ENCODE measurements around the gene PRRX2.
"Not testable (repeated sequence)": the region's sequence is repeated elsewhere in the genome, so short reads cannot be mapped to it uniquely, and the experiment has no call there.

PRRX2 gene

DNA sequence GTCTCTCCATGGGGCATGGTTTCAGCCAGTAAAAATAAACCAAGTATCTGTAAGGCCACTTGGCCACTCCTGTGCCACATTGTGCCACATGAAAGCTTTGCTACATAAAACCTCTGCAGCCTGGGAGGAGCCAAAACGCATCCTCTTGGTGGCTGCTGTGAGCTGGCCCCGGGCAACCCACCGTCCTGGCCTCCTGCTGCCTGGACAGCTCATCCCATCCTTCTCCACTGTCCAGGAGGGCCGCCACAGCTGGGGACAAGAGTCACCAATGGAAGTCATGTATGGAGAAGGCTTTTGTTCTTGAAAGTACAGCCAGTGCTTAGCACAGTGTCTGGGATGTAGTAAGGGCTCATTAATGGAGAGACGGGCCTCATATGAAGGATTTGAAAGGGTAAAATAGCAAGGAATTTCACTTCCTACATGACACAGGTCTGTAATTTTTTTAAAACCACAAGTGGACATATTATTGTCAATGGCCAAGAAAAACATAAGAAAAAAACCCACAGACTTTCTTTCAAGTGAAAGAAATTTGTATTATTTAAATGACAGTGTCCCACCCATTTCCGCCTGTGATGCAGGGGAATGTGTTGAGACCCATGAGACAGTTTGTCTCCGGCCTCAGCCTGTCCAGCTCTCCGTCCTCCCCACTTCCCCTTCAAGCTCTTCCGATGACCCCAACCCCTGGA lies 80.8 kb downstream of the PRRX2 start:
- H3K27me3 Mint-ChIP-seq (ENCODE audit: low read depth), result no peaks in the 10 kb centered on the region
- no peak overlapping the region for H3K27ac Mint-ChIP-seq
- H3K4me1 Mint-ChIP-seq (ENCODE audit: low read depth), result no peaks in the 10 kb centered on the region
- no peak overlapping the region for H3K4me3 Mint-ChIP-seq
- H3K36me3 Mint-ChIP-seq (ENCODE audit: low read depth), result no peaks in the 10 kb centered on the region
- H3K9me3 Mint-ChIP-seq, result no peaks in the 10 kb centered on the region

DNA sequence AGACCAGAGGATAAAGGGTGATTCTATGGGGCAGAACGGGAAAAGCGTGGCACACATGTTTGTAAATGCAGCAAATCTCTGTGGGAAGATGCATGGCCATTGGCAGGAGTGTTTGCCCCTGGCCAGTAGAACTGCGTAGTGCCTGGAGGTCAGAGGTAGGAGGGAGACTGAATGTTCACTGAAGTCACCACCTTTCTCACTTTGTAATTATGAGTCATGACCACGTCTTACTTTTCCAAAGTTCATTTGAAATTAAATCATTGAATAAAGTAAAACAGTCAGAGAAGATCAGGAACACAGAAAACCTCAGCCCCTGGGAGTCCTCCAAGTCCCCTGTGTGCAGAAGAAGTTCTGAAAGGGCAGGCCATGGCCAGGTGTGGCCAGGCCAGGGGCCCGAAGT lies 82.8 kb downstream of the PRRX2 start:
- Mint-ChIP-seq H3K36me3 (ENCODE audit: low read depth) (no peaks in the 10 kb centered on the region), H3K27ac (no peak overlapping the region), H3K9me3 (no peaks in the 10 kb centered on the region), H3K27me3 (ENCODE audit: low read depth) (no peaks in the 10 kb centered on the region), H3K4me3 (no peak overlapping the region), H3K4me1 (ENCODE audit: low read depth) (peaks cover 2% of the 10 kb centered on the region)

DNA sequence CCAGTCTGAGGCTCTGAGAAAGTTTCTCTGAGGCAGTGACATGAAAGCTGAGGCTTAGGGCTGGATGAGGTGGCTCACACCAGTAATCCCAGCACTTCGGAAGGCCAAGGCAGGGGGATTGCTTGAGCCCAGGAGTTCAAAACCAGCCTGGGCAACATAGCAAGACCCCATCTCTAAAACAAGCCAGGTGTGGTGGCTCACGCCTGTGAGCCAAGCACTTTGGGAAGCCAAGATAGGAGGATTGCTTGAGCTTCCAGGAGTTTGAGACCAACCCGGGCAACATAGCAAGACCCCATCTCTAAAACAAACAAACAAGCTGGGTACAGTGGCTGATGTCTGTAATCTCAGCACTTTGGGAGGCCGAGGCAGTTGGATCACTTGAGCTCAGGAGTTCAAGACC lies 83.6 kb downstream of the PRRX2 start:
- H3K9me3 Mint-ChIP-seq; H3K36me3 Mint-ChIP-seq (ENCODE audit: low read depth); H3K4me1 Mint-ChIP-seq (ENCODE audit: low read depth); H3K27ac Mint-ChIP-seq; H3K27me3 Mint-ChIP-seq (ENCODE audit: low read depth); H3K4me3 Mint-ChIP-seq: not testable (repeated sequence)

DNA sequence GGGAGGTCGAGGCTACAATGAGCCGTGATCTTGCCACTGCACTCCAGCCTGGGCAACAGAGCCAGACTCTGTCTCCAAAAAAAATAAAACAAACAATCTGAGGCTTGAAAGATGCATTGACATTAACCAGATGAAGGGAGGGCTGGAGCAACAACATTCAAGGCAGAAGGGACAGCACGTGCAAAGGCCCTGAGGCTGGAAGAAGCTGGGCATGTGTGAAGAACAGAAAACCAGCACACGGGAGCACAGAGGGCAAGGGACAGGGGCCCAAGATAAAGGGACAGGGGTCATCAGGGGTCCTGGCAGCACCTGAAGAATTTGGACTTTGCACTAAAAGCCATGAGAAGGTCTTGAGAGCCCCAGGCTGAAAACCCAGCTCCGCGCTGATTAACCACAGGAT lies 84.1 kb downstream of the PRRX2 start:
- peaks cover 2% of the 10 kb centered on the region for H3K4me1 Mint-ChIP-seq (ENCODE audit: low read depth)
- H3K4me3 Mint-ChIP-seq, result no peak overlapping the region
- no peaks in the 10 kb centered on the region for H3K36me3 Mint-ChIP-seq (ENCODE audit: low read depth)
- no peak overlapping the region for H3K27ac Mint-ChIP-seq
- peaks cover 5% of the 10 kb centered on the region for H3K27me3 Mint-ChIP-seq (ENCODE audit: low read depth)
- no peaks in the 10 kb centered on the region for H3K9me3 Mint-ChIP-seq

DNA sequence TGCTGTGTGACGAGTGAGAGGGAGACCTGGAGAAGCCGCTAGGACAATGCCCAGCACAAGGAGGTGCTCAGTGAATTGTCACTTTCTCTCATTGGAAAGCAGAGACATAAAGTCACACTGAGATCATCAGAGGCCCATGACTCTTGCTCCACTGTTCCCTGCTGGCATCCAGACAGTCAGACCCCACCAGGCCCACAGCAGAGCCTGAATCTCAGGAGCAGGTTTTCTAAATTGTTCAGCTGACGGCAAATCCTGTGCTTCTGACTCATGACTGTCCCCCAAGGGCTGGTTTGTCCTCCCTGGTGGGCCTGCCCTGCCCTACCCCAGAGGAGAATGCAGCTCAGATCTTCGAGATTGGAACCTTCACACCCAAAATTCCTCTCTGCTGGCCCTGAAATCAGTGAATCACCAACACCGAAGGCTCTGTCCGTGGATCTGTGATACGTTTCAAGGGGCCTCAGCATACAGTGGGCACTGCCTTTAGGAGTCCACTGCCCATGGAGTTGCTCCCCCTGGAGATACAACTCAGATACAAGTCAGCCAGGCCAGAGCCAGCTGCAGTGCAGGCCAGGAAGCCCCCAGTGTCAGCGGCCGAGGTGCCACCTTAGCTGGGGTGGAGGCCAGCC lies 84.7 kb downstream of the PRRX2 start:
- Mint-ChIP-seq H3K4me3 (no peak overlapping the region), H3K27me3 (ENCODE audit: low read depth) (peaks cover 5% of the 10 kb centered on the region), H3K36me3 (ENCODE audit: low read depth) (no peaks in the 10 kb centered on the region), H3K27ac (no peak overlapping the region), H3K4me1 (ENCODE audit: low read depth) (peaks cover 2% of the 10 kb centered on the region), H3K9me3 (no peaks in the 10 kb centered on the region)

DNA sequence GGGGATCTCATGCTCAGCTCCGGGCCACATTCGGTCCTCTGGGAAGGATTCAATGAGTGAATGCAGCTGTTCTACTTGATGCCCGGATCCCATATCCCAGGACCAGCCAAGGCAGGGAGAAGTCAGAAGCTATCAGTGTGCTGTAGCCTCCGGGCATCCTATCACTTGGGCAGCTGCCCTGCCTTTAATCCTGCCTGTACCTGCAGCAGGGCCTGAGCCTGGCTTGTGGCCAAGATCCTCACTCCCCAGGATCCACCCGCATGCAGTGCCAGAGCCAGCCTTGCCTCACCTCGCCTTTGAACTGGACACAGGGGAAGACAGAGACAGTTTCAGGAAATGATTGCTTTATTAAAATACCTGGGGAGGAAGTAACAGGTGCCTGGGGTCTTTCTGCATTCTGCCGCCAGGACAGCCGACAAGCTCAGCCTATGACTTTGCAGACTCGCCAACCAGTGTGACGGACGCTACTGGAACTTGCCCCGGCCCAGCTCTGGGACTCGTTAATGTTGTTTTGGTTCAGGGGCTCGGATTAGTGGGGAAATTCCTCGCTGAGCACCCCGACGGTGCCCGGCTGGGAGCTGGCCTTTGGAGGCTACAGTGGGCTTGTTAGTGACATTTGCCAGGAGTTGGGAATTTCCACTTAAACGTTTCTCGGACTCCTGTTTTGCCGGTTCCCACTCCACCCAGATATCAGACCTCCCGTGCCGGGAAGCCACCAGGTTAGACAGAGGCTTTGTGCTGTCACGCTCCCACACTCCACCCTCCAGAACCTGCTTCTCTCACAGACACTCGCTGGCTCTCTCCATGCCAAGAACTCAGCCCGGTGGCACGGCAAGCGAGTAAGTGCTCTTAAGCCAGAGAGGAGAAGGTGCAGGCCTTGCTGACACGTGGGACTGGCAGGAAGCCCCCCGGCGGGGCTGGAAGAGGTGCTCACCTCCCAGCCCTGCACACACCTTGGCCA lies 86.7 kb downstream of the PRRX2 start:
- no peak overlapping the region for H3K4me3 Mint-ChIP-seq
- H3K36me3 Mint-ChIP-seq (ENCODE audit: low read depth), result no peaks in the 10 kb centered on the region
- H3K4me1 Mint-ChIP-seq (ENCODE audit: low read depth), result peaks cover 4% of the 10 kb centered on the region
- no peaks in the 10 kb centered on the region for H3K9me3 Mint-ChIP-seq
- no peak overlapping the region for H3K27ac Mint-ChIP-seq
- peaks cover 10% of the 10 kb centered on the region for H3K27me3 Mint-ChIP-seq (ENCODE audit: low read depth)

DNA sequence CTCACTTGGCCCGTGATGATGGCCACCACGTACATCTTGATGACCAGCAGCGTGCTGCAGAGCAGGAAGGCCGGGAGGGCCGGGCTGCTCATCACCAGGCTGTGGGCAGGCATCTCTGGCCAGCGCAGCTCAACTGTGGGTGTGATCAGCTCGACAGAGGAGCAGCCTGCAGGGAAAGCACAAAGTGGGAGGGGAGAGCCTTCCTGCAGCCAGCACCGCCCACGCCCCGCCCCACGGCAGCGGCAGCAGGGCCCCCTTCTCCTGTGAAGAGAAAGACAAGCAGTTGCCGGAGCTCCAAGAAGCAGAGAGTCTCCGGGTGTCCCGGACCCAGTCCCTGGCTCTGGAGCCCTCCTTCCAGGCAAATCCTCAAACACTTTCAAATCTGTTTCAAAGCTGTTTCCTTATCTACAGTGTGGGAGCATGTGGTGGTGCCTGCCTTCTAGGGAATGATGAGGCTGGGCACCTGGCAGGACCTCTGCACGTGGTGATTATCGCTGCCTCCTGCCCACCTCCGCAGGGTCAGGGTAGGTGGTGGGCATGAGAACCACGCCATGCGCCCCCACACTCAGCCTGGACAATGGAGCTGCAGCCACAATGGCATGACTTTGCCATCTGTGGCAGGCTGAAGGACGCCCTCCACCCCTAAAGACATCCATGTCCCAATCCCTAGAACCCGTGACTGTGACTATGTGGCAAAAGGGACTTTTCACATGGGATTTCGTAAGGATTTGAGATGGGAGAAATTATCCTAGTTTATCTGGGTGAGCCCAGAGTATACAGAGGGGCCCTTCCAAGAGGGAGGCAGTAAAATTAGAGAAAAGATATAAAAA lies 87.7 kb downstream of the PRRX2 start, which contains the start of gene PTGES:
TSS of gene PTGES (minus strand) at position 143 of the 830 bp plus-strand sequence. CDS start at position 113, 30 bp downstream.
- H3K36me3 Mint-ChIP-seq (ENCODE audit: low read depth), result no peaks in the 10 kb centered on the region
- H3K9me3 Mint-ChIP-seq, result no peaks in the 10 kb centered on the region
- H3K27me3 Mint-ChIP-seq (ENCODE audit: low read depth), result peaks cover 10% of the 10 kb centered on the region
- peaks cover 7% of the 10 kb centered on the region for H3K4me1 Mint-ChIP-seq (ENCODE audit: low read depth)
- no peak within 1 kb of the TSS for H3K4me3 Mint-ChIP-seq
- no peak within 1 kb of the TSS for H3K27ac Mint-ChIP-seq

DNA sequence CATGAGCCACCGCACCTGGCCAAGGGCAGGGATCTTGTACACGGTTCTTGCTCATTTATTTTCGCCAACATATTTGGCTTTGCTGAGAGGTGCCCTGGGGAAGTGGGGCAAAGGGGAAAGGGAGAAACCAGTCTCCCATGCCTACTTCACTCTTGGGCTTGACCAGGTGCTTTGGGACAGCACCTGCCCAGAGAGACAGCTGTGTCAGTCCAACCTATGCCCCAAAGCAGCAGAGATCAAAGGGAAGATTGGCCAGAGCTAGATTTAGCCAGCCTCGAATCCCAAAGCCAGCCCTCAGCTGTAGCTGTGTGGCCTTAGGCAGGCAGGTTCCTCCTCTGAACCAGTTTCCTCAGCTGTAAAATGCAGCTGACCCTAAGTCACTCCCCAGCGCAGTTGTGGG lies 89.7 kb downstream of the PRRX2 start:
- Mint-ChIP-seq H3K27ac (no peak overlapping the region), H3K36me3 (ENCODE audit: low read depth) (no peaks in the 10 kb centered on the region), H3K27me3 (ENCODE audit: low read depth) (peaks cover 10% of the 10 kb centered on the region), H3K4me3 (no peak overlapping the region), H3K9me3 (no peaks in the 10 kb centered on the region), H3K4me1 (ENCODE audit: low read depth) (peaks cover 9% of the 10 kb centered on the region)

DNA sequence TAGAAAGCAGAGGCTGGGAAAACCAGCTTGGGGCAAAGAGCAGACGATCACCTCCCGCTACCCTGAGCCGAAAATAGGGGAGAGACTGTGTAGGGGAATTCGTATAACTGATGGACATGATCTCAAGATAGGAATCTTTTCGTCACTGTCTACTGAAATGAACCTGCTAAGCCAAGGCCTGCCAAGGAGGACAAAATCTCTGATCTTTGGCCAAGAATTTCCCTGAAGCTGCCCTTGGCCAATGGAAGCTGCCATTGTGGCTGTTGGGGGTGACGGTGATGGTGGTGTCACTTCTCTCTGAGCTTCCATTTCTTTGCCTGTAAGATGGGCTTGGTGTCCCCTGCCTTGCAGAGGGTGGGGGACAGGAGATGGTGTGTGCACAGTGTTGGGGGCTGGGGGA lies 90.7 kb downstream of the PRRX2 start:
- H3K4me3 Mint-ChIP-seq, result no peak overlapping the region
- peaks cover 9% of the 10 kb centered on the region for H3K4me1 Mint-ChIP-seq (ENCODE audit: low read depth)
- no peak overlapping the region for H3K27ac Mint-ChIP-seq
- H3K36me3 Mint-ChIP-seq (ENCODE audit: low read depth), result no peaks in the 10 kb centered on the region
- no peaks in the 10 kb centered on the region for H3K9me3 Mint-ChIP-seq
- H3K27me3 Mint-ChIP-seq (ENCODE audit: low read depth), result peaks cover 10% of the 10 kb centered on the region

DNA sequence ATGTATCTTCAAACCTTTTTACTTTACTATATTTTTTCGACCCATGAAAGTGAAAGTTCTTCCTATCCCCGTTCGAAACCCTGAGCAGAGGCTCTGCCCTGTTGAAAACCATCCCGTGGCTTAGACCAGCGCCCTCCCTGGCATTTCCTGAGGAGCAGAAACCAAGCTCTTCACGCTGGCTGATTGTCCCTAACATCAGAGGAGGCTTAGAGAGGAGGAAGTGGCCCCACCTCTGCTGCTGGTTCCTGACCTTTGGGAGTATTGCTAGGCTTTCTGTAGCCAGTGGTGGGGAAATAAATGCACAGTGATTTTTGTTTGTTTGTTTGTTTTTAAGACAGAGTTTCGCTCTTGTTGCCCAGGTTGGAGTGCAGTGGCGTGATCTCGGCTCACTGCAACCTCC lies 91.6 kb downstream of the PRRX2 start:
- H3K4me1 Mint-ChIP-seq (ENCODE audit: low read depth), result peaks cover 9% of the 10 kb centered on the region
- no peak overlapping the region for H3K4me3 Mint-ChIP-seq
- H3K27ac Mint-ChIP-seq, result no peak overlapping the region
- H3K36me3 Mint-ChIP-seq (ENCODE audit: low read depth), result no peaks in the 10 kb centered on the region
- H3K27me3 Mint-ChIP-seq (ENCODE audit: low read depth), result peaks cover 10% of the 10 kb centered on the region
- no peaks in the 10 kb centered on the region for H3K9me3 Mint-ChIP-seq

DNA sequence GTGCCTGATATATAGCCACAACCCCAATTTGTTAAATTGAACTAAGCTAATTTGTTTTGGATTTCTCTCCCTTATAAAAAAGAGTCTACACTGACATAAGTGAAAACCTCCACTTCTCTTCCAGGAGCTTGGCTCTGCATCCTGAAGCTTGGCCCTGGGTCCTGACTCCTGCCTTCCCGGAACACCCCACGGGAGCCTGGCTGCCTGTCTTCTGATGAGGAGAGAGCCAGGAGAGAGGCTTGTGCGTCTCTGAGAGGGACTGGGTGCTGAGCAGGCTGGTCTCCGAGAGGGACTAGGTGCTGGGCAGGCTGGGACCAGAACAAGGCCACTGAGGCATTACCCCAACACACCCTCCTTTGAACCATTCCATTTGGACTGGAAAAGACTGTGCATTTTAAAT lies 93.9 kb downstream of the PRRX2 start:
- Mint-ChIP-seq H3K27ac (no peak overlapping the region), H3K4me1 (ENCODE audit: low read depth) (peaks cover 7% of the 10 kb centered on the region), H3K9me3 (no peaks in the 10 kb centered on the region), H3K27me3 (ENCODE audit: low read depth) (peaks cover 5% of the 10 kb centered on the region), H3K4me3 (no peak overlapping the region), H3K36me3 (ENCODE audit: low read depth) (no peaks in the 10 kb centered on the region)

DNA sequence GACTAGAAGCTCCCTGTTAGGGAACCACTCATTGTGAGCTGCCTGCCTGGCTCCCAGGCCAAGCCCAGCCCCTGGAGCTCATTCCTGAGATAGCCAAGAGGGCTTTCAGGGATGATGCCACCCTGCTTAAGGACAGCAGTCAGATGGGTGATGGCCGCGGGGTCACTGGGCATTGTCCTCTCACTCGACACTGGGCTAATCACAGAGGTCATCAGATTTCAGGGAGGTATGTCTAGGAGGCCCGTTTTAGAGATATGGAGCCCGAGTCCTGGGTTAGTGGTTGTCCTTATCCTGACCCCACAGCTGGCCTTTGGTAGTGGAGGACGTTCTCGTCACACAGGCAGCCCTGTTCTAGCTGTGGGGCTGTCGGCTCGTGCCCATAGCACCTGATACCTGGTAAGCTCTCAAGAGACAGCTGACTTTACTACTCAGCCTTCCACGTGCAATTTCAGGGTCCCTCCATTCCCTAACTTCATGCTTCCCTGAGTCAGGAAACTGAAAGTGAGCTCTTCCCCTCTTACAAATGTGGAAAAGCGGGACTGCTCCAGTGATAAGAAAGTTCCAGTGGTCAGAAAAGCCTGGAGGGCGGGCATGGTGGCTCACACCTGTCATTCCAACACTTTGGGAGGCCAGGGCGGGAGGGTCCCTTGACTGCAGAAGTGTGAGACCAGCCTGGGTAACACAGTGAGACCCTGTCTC lies 94.5 kb downstream of the PRRX2 start:
- Mint-ChIP-seq H3K4me3 (no peak overlapping the region), H3K36me3 (ENCODE audit: low read depth) (no peaks in the 10 kb centered on the region), H3K9me3 (no peaks in the 10 kb centered on the region), H3K4me1 (ENCODE audit: low read depth) (peaks cover 7% of the 10 kb centered on the region), H3K27me3 (ENCODE audit: low read depth) (peaks cover 5% of the 10 kb centered on the region), H3K27ac (no peak overlapping the region)

DNA sequence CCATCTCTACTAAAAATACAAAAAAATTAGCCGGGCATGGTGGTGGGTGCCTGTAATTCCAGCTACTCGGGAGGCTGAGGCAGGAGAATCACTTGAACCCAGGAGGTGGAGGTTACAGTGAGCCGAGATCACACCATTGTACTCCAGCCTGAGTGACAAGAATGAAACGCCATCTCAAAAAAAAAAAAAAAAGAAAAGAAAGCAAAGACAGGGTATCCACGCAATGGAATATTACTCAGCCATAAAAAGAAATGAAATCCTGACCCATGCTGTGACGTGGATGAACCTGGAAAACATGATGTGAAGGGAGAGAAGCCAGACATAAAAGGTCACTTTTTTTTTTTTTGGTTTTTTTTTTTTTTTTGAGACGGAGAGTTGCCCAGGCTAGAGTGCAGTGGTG lies 95.3 kb downstream of the PRRX2 start:
- not testable (repeated sequence) for H3K27ac Mint-ChIP-seq; H3K9me3 Mint-ChIP-seq; H3K27me3 Mint-ChIP-seq (ENCODE audit: low read depth); H3K4me3 Mint-ChIP-seq; H3K36me3 Mint-ChIP-seq (ENCODE audit: low read depth); H3K4me1 Mint-ChIP-seq (ENCODE audit: low read depth)
